ENCODE data around the gene SRSF11.

- TF ChIP-seq POLR2AphosphoS5 (IDR thresholded peaks at IDR 0.05): no peak
- TF ChIP-seq CTCF (IDR thresholded peaks at IDR 0.05): no peak
- no peak for TF ChIP-seq POLR2A (IDR thresholded peaks at IDR 0.05)
- TF ChIP-seq EP300 (IDR thresholded peaks at IDR 0.05): no peak
These were observed 16.6 kb upstream of the SRSF11 start for GRCh38 chr1:70204600-70204999.

All from stomach (tissue), 4 donors.